ENCODE results near the gene SORCS2.

The SORCS2 gene

GRCh38 chr4:7753271-7753670 is 560.9 kb downstream of the SORCS2 start:
- DNase-seq (ENCODE audit: low read depth in 1 of 2, low spot score in 1 of 2): no peak

- no peak for DNase-seq (ENCODE audit: low read depth in 1 of 2, low spot score in 1 of 2)
These were observed 561.7 kb downstream of the SORCS2 start for GRCh38 chr4:7753931-7754465.

GRCh38 chr4:7754565-7755262 is 562.4 kb downstream of the SORCS2 start:
- DNase-seq (ENCODE audit: low read depth in 1 of 2, low spot score in 1 of 2): no peak

- no peak for DNase-seq (ENCODE audit: low read depth in 1 of 2, low spot score in 1 of 2)
These were observed 563.2 kb downstream of the SORCS2 start for GRCh38 chr4:7755561-7755960.

GRCh38 chr4:7756071-7756470 is 563.7 kb downstream of the SORCS2 start:
- no peak for DNase-seq (ENCODE audit: low read depth in 1 of 2, low spot score in 1 of 2)

- DNase-seq (ENCODE audit: low read depth in 1 of 2, low spot score in 1 of 2): no peak
These were observed 564.4 kb downstream of the SORCS2 start for GRCh38 chr4:7756561-7757355.

GRCh38 chr4:7757501-7758471 is 565.4 kb downstream of the SORCS2 start:
- no peak for DNase-seq (ENCODE audit: low read depth in 1 of 2, low spot score in 1 of 2)

GRCh38 chr4:7758476-7758875 is 566.1 kb downstream of the SORCS2 start:
- DNase-seq (ENCODE audit: low read depth in 1 of 2, low spot score in 1 of 2): no peak

GRCh38 chr4:7759216-7759615 is 566.9 kb downstream of the SORCS2 start:
- DNase-seq (ENCODE audit: low read depth in 1 of 2, low spot score in 1 of 2): peak; percentile 27 to 36

GRCh38 chr4:7759635-7760034 is 567.3 kb downstream of the SORCS2 start:
- no peak for DNase-seq (ENCODE audit: low read depth in 1 of 2, low spot score in 1 of 2)

GRCh38 chr4:7760228-7760627 is 567.9 kb downstream of the SORCS2 start:
- no peak for DNase-seq (ENCODE audit: low read depth in 1 of 2, low spot score in 1 of 2)

GRCh38 chr4:7760706-7761105 is 568.4 kb downstream of the SORCS2 start:
- no peak for DNase-seq (ENCODE audit: low read depth in 1 of 2, low spot score in 1 of 2)

- DNase-seq (ENCODE audit: low read depth in 1 of 2, low spot score in 1 of 2): no peak
These were observed 569.0 kb downstream of the SORCS2 start for GRCh38 chr4:7761312-7761711.

- peak; percentile 13 to 20 for DNase-seq (ENCODE audit: low read depth in 1 of 2, low spot score in 1 of 2)
These were observed 569.4 kb downstream of the SORCS2 start for GRCh38 chr4:7761720-7762119.

GRCh38 chr4:7762376-7763030 is 570.2 kb downstream of the SORCS2 start:
- no peak for DNase-seq (ENCODE audit: low read depth in 1 of 2, low spot score in 1 of 2)

GRCh38 chr4:7763106-7763505 is 570.8 kb downstream of the SORCS2 start:
- no peak for DNase-seq (ENCODE audit: low read depth in 1 of 2, low spot score in 1 of 2)

- no peak for DNase-seq (ENCODE audit: low read depth in 1 of 2, low spot score in 1 of 2)
These were observed 571.5 kb downstream of the SORCS2 start for GRCh38 chr4:7763788-7764187.

- DNase-seq (ENCODE audit: low read depth in 1 of 2, low spot score in 1 of 2): no peak
These were observed 572.1 kb downstream of the SORCS2 start for GRCh38 chr4:7764466-7764865.

GRCh38 chr4:7765666-7766065 is 573.3 kb downstream of the SORCS2 start:
- DNase-seq (ENCODE audit: low read depth in 1 of 2, low spot score in 1 of 2): no peak

GRCh38 chr4:7766086-7766485 is 573.7 kb downstream of the SORCS2 start:
- no peak for DNase-seq (ENCODE audit: low read depth in 1 of 2, low spot score in 1 of 2)
